Nucleus accumbens (tissue), 56 donors: Measurements from ENCODE around the gene HS3ST5.
A peak's percentile ranks its signal among the peaks of the same experiment; 100 is the strongest.
"Not testable (repeated sequence)": the region's sequence is repeated elsewhere in the genome, so short reads cannot be mapped to it uniquely, and the experiment has no call there.

Experiments
- DNase-seq, 56 donors: peaks; one replicate each; lab custom pipeline; 2025; lab: John Stamatoyannopoulos, UW

The HS3ST5 gene

GRCh38 chr6:114115652-114116051 lies 227.2 kb downstream of the HS3ST5 start:
- DNase-seq = no peak

- peak in 51 of 56 donors; percentile 17 to 89 (median 59) for DNase-seq
Observed at GRCh38 chr6:114108119-114109002, 234.5 kb downstream of the HS3ST5 start.

- DNase-seq = no peak
Observed at GRCh38 chr6:114106020-114106419, 236.8 kb downstream of the HS3ST5 start.

DNA sequence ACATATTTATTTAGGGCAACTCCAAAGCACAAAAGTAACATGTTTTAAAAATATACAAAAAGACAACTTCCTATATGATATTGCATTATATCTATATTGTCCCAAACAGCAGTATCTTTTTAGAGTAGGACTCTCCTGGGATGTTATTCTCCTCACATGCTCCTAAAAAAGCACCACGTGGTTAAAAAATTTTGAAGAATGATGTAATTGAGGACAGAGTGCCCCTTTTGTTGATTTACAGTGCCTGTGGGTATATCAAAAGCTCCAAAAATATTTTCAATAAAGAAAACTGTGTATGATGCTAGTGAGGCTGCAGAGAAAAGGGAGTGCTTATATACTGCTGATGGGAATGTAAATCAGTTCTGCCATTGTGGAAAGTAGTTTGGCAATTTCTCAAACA lies 241.6 kb downstream of the HS3ST5 start:
- DNase-seq = no peak

GRCh38 chr6:114100215-114100994 lies 242.4 kb downstream of the HS3ST5 start:
- no peak for DNase-seq

DNA sequence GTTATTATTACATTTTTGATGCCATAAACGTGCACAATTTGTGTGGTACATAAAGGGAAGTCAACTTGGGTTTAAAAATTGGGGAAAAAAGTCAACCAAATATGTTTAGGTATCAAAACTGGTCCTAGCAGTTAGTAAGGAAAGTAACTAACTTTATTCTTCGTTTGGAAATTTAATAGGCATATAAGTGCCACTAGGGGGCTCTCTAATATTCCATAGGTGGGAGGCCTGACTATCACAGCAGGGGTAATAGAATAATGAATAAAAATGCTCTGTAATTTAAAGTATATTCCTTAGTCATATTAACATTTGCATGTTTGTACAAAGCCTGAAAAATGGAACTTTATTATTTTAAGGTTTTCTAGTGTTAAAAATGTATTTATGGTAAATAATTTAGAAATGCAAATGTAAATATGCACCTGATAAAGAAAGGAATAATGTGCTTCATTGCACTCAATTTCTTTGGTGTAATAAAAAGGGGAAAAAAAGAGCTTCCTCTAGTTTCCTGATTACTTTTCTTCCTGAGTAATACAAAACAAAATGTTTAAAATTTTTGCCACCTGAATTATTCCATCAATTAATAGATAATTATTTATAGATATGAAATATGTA lies 246.2 kb downstream of the HS3ST5 start:
- peak in 2 of 56 donors; percentile 23 to 33 for DNase-seq

- no peak for DNase-seq
Observed at GRCh38 chr6:114092943-114093342, 249.9 kb downstream of the HS3ST5 start.

GRCh38 chr6:114090626-114091025 lies 252.2 kb downstream of the HS3ST5 start:
- DNase-seq = peak in 3 of 56 donors; percentile 1 to 7 (median 6)

DNA sequence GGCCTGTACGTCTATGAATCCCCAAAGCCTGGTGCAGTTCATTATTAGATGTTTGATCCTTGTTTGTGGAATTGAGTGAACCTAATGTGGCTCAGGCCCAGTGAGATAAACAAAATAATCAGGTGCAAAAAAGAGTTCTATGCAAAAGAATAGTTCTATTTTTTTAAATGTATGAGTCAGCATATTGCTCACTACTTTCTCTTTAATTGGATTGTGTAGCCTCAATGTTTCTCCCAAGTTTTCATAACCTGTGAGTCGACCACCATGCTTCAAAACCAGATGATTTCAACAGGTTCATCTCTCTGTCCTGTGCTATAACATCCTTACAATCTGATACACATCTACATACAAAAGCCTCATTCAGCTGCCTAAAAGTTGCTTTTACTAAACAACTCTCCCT lies 255.3 kb downstream of the HS3ST5 start:
- no peak for DNase-seq

- DNase-seq = no peak
Observed at GRCh38 chr6:114085211-114085610, 257.6 kb downstream of the HS3ST5 start.

GRCh38 chr6:114084327-114084890 lies 258.4 kb downstream of the HS3ST5 start:
- DNase-seq = no peak

- DNase-seq = no peak
Observed at GRCh38 chr6:114083251-114083650, 259.6 kb downstream of the HS3ST5 start.

DNA sequence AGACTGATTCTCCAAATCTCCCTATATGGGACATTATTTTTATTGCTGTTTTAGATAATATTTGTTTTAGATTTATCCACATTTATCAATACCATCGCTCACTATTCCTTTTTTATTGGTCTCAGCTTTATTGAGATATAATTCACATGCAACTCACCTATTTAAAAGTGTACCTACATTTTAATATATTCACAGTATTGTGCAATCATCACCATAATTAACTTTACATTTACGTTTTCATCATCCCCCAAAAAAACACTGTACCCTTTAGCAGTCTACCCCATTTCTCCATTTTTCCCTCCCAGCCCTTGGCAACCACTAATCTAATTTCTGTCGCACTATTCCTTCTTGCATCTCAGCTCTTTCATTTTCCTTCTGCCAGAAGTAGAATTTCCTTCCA lies 261.1 kb downstream of the HS3ST5 start:
- DNase-seq = no peak

- no peak for DNase-seq
Observed at GRCh38 chr6:114080891-114081510, 261.8 kb downstream of the HS3ST5 start.

DNA sequence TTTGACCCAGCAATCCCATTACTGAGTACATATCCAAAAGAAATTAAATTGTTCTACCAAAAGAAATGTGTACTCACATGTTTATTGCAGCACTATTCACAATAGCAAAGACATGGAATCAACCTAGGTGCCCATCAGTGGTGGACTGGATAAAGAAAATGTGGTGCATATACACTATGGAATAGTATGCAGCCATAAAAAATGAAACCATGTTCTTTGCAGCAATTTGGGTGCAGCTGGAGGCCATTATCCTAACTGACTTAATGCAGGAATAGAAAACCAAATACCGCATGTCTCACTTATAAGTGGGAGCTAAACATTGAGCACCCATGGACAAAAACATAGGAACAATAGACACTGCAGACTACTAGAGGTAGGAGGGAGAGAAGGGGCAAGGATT lies 262.4 kb downstream of the HS3ST5 start:
- not testable (repeated sequence) for DNase-seq

DNA sequence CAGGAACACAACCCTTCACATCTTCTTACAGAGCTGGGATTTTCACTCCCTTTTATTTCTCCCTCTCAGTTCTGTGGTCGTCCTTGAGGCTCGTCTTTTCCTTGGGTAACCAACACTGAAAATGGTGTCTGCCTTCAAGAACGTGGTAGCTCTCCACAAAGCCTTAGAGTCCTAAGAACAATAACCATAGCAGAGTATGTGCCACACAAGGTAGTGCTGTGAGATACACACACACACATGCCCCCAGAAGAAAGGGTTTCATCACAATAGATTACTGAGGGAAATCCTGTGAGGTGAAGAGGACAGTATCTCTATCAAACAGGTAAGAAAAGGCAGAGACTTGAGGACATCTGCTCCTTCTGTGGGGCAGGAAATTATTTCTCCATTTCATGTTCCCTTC lies 267.0 kb downstream of the HS3ST5 start:
- DNase-seq = no peak

GRCh38 chr6:114075300-114075699 lies 267.5 kb downstream of the HS3ST5 start:
- DNase-seq = no peak

- no peak for DNase-seq
Observed at GRCh38 chr6:114068771-114069170, 274.1 kb downstream of the HS3ST5 start.

GRCh38 chr6:114068116-114068515 lies 274.7 kb downstream of the HS3ST5 start:
- no peak for DNase-seq

- no peak for DNase-seq
Observed at GRCh38 chr6:114064862-114065261, 278.0 kb downstream of the HS3ST5 start.
